Measurements from ENCODE around the gene FAM185A. TPM values are rescaled to one million over a fixed set of nuclear protein-coding genes. Genes with fewer than 3 reads are reported as not detected.
"Not testable (repeated sequence)": the region's sequence is repeated elsewhere in the genome, so short reads cannot be mapped to it uniquely, and the experiment has no call there.

The FAM185A gene
- total RNA-seq, 2 experiments from 2014 or later = 9.8 to 10.8 TPM

- Mint-ChIP-seq H3K27ac (peak overlapping the region; percentile 54), H3K4me3 (peak overlapping the region; percentile 89), H3K4me1 (peaks cover 21% of the 10 kb centered on the region)
- H3K9me3 Mint-ChIP-seq (ENCODE audit: low read depth); DNase-seq; H3K27me3 Mint-ChIP-seq; H3K36me3 Mint-ChIP-seq; ATAC-seq: not testable (repeated sequence)
- CTCF ChIA-PET = interaction anchor here (1.3 kb wide), 1 partner anchor 313 kb away, joined by 12 read pairs; no protein-coding TSS in a partner anchor
These were observed 617 bp downstream of the FAM185A start for GRCh38 chr7:102749445-102749786.

- ATAC-seq, H3K4me1 Mint-ChIP-seq: not testable (repeated sequence)
These were observed 9.4 kb downstream of the FAM185A start for GRCh38 chr7:102758227-102758626.

GRCh38 chr7:102759934-102760333 lies 11.1 kb downstream of the FAM185A start:
- H3K27me3 Mint-ChIP-seq; H3K4me3 Mint-ChIP-seq; H3K36me3 Mint-ChIP-seq; H3K27ac Mint-ChIP-seq; ATAC-seq; DNase-seq; H3K4me1 Mint-ChIP-seq; H3K9me3 Mint-ChIP-seq (ENCODE audit: low read depth): not testable (repeated sequence)
- CTCF ChIA-PET = interaction anchor here (1.3 kb wide), 1 partner anchor 302 kb away, joined by 4 read pairs; no protein-coding TSS in a partner anchor

More at GRCh38 chr7:102758227-102758626, 9.4 kb downstream of the FAM185A start:
- not testable (repeated sequence) for H3K36me3 Mint-ChIP-seq; H3K9me3 Mint-ChIP-seq (ENCODE audit: low read depth); H3K27ac Mint-ChIP-seq; H3K4me3 Mint-ChIP-seq; H3K27me3 Mint-ChIP-seq; DNase-seq
- CTCF ChIA-PET = interaction anchor here (0.6 to 1.2 kb wide), 4 partner anchors 9 to 535 kb away, joined by 3 to 8 read pairs (median 4); partner anchors contain the start of genes ARMC10, FAM185A and FBXL13

- H3K36me3 Mint-ChIP-seq; H3K27ac Mint-ChIP-seq; CTCF ChIA-PET; ATAC-seq; H3K9me3 Mint-ChIP-seq (ENCODE audit: low read depth); H3K4me1 Mint-ChIP-seq; DNase-seq; H3K27me3 Mint-ChIP-seq; H3K4me3 Mint-ChIP-seq: not testable (repeated sequence)
These were observed 12.4 kb downstream of the FAM185A start for GRCh38 chr7:102761234-102761633.

DNA sequence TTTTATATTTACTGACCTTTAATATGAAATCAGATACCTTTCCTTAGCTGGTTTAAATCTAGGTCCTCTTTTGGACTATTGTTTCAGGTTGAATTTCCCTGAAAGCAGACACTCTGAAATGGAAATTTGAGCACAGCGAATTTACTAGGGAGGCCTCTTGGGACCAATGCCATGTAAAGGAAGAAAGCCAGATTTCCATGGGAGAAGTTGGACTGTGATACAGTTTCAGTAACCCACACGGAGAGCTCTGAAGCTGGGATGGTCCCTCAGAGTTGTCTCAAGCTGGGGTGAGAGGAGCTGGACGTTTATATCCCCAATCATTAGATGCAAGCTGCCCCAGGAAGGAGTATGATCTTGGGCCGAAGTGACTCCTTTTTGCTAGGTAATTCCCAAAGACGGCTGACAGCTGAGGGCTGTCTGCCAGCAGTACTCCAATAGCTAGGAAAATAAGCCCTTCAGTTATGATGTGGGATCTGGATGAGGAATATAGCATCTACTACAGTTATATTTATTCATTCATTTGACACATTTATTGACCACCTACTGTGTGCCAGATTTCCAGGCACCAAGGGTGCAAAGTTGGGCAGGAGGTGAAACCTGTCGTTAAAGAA lies 14.6 kb downstream of the FAM185A start:
- H3K9me3 Mint-ChIP-seq (ENCODE audit: low read depth); CTCF ChIA-PET; H3K27me3 Mint-ChIP-seq; DNase-seq; H3K4me1 Mint-ChIP-seq; H3K36me3 Mint-ChIP-seq; H3K4me3 Mint-ChIP-seq; ATAC-seq; H3K27ac Mint-ChIP-seq: not testable (repeated sequence)

DNA sequence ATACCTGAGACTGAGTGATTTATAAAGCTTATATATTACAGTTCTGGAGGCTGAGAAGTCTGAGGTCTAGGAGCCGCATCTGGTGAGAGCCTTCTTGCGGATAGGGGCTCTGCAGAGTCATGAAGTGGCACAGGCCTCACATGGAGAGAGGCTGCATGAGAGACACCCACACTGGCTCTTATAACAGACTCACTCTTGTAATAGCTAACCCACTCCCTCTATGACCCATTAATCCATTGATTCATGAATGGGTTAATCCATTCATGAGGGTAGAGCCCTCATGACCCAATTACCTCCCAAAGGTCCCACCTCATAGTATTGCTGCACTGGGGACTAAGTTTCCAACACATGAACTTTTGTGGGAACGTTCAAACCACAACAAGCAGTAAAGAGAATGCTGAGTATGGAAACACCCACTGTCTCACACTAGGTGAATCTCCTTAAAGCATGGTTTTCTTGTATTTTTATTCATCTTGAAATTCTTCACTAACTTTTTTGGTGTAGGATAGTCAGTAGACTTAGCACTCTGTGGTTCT lies 20.9 kb downstream of the FAM185A start:
- H3K27me3 Mint-ChIP-seq; CTCF ChIA-PET; H3K4me3 Mint-ChIP-seq; H3K27ac Mint-ChIP-seq; H3K36me3 Mint-ChIP-seq; H3K9me3 Mint-ChIP-seq (ENCODE audit: low read depth); ATAC-seq; H3K4me1 Mint-ChIP-seq; DNase-seq: not testable (repeated sequence)

GRCh38 chr7:102770467-102770866 lies 21.7 kb downstream of the FAM185A start:
- H3K4me1 Mint-ChIP-seq; H3K4me3 Mint-ChIP-seq; H3K27ac Mint-ChIP-seq; H3K9me3 Mint-ChIP-seq (ENCODE audit: low read depth); CTCF ChIA-PET; H3K27me3 Mint-ChIP-seq; DNase-seq; ATAC-seq; H3K36me3 Mint-ChIP-seq: not testable (repeated sequence)

GRCh38 chr7:102776217-102776616 lies 27.4 kb downstream of the FAM185A start:
- not testable (repeated sequence) for H3K27me3 Mint-ChIP-seq; DNase-seq; H3K4me1 Mint-ChIP-seq; H3K27ac Mint-ChIP-seq; H3K4me3 Mint-ChIP-seq; ATAC-seq; H3K9me3 Mint-ChIP-seq (ENCODE audit: low read depth)
- peaks cover 17% of the 10 kb centered on the region for H3K36me3 Mint-ChIP-seq
- CTCF ChIA-PET = interaction anchor here (0.6 kb wide), 1 partner anchor 501 kb away, joined by 3 read pairs; no protein-coding TSS in a partner anchor

GRCh38 chr7:102778663-102779062 lies 29.9 kb downstream of the FAM185A start:
- DNase-seq; ATAC-seq; H3K9me3 Mint-ChIP-seq (ENCODE audit: low read depth); CTCF ChIA-PET; H3K4me3 Mint-ChIP-seq; H3K27ac Mint-ChIP-seq; H3K4me1 Mint-ChIP-seq; H3K27me3 Mint-ChIP-seq: not testable (repeated sequence)
- peaks cover 15% of the 10 kb centered on the region for H3K36me3 Mint-ChIP-seq

DNA sequence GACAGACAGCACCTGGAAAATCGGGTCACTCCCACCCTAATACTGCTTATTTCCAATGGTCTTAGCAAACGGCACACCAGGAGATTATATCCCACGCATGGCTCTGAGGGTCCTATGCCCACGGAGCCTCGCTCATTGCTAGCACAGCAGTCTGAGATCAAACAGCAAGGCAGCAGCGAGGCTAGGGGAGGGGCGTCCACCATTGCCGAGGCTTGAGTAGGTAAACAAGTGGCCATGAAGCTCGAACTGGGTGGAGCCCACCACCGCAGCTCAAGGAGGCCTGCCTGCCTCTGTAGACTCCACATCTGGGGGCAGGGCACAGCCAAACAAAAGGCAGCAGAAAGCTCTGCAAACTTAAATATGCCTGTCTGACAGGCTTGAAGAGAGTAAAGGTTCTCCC lies 32.1 kb downstream of the FAM185A start:
- H3K9me3 Mint-ChIP-seq (ENCODE audit: low read depth); ATAC-seq; H3K4me1 Mint-ChIP-seq; DNase-seq; H3K27ac Mint-ChIP-seq; CTCF ChIA-PET; H3K27me3 Mint-ChIP-seq; H3K4me3 Mint-ChIP-seq: not testable (repeated sequence)
- H3K36me3 Mint-ChIP-seq = peaks cover 12% of the 10 kb centered on the region

DNA sequence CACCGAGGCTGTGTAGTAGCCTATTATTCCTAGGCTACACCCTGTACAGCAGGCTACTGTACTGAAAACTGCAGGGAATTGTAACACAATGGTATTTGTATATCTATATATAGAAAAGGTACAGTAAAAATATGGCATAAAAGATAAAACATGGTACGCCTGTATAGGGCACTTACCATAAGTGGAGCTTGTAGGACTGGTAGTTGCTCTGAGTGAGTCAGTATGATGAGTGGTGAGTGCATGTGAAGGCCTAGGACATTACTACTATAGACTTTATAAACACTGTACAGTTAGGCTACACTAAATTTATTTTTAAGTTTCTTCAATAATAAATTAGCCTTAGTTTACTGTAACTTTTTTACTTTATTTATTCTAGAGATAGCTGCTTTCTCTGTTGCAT lies 40.0 kb downstream of the FAM185A start:
- H3K36me3 Mint-ChIP-seq; CTCF ChIA-PET; H3K4me1 Mint-ChIP-seq; DNase-seq; H3K27ac Mint-ChIP-seq; H3K4me3 Mint-ChIP-seq; H3K9me3 Mint-ChIP-seq (ENCODE audit: low read depth); ATAC-seq; H3K27me3 Mint-ChIP-seq: not testable (repeated sequence)

- H3K4me1 Mint-ChIP-seq; H3K27ac Mint-ChIP-seq; H3K9me3 Mint-ChIP-seq (ENCODE audit: low read depth); CTCF ChIA-PET; ATAC-seq; DNase-seq; H3K27me3 Mint-ChIP-seq; H3K36me3 Mint-ChIP-seq; H3K4me3 Mint-ChIP-seq: not testable (repeated sequence)
These were observed 41.7 kb downstream of the FAM185A start for GRCh38 chr7:102790364-102791100.

DNA sequence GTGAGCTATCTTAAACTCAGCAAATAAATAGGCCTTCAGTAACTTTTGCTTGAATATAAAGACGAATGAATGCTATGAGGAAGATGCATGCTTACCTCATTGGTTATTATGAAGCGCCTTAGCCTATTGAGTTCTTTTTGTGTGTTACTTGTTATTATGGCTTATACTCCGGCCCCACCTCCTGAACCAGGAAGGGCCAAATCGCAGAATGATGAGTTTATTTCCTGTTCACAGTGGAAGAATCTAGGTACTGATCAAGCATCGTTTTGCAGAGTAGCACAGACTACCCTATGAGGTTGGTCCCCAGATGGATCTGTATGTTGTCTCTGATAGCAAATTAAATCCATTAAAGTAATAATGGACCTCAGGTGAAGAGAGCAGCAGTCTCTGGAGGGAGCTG lies 42.6 kb downstream of the FAM185A start:
- H3K27ac Mint-ChIP-seq; H3K4me3 Mint-ChIP-seq; H3K9me3 Mint-ChIP-seq (ENCODE audit: low read depth); ATAC-seq; CTCF ChIA-PET; H3K4me1 Mint-ChIP-seq; DNase-seq; H3K27me3 Mint-ChIP-seq: not testable (repeated sequence)
- peaks cover 11% of the 10 kb centered on the region for H3K36me3 Mint-ChIP-seq

- H3K9me3 Mint-ChIP-seq (ENCODE audit: low read depth); H3K27ac Mint-ChIP-seq; CTCF ChIA-PET; H3K4me1 Mint-ChIP-seq; H3K4me3 Mint-ChIP-seq; DNase-seq; ATAC-seq; H3K27me3 Mint-ChIP-seq: not testable (repeated sequence)
- H3K36me3 Mint-ChIP-seq = peaks cover 13% of the 10 kb centered on the region
These were observed 43.0 kb downstream of the FAM185A start for GRCh38 chr7:102791831-102792230.
